ENCODE measurements around the gene MTA1.

MTA1 gene

DNA sequence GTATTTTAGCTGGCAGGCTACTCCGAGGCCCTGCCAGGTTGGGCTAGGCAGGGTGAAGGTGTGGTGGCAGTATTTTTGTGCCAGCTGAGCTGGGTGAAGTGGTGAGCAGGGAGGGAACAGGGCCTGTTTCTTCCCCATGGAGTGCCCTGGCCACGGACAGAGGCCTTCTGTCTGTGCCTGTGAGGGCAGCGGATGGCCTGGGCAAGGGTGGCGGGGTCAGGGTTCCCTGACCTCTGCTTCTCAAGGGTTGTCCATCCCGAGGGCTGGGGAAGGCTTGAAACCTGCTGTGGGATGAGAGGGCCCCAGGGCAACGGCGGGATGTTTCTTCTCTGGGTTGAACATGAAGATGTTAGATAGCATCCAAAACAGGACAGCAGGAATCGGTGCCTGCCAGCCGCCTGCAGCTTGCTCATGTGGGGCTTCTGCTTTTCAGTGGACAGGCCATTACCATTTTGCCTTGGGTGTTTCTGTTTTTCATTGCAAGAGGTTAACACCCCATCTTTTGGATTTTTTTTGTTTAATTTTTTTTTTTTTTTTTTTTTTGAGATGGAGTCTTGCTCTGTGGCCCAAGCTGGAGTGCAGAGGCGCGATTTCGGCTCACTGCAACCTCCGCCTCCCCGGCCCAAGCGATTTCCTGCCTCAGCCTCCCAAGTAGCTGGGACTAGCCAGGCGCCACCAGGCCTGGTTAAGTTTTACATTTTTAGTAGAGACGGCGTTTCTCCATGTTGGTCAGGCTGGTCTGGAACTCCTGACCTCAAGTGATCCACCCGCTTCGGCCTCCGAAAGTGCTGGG is 3.3 kb downstream of the MTA1 start:
- Histone ChIP-seq H3K9me3 (ENCODE audit: low read length) (no peaks in the 10 kb centered on the region), H3K36me3 (ENCODE audit: insufficient read depth, low read length) (no peaks in the 10 kb centered on the region), H3K9ac (ENCODE audit: low read length) (no peak overlapping the region), H3K4me1 (ENCODE audit: insufficient read depth, low read length) (peaks cover 25% of the 10 kb centered on the region), H3K27me3 (ENCODE audit: control insufficient read depth in 1 of 2, insufficient read depth in 2 of 2, low read length in 2 of 2) (no peaks in the 10 kb centered on the region), H3K27ac (ENCODE audit: low read depth, low read length) (no peak overlapping the region), H3K4me3 (ENCODE audit: low read depth in 1 of 2, low read length in 2 of 2) (no peak overlapping the region)

DNA sequence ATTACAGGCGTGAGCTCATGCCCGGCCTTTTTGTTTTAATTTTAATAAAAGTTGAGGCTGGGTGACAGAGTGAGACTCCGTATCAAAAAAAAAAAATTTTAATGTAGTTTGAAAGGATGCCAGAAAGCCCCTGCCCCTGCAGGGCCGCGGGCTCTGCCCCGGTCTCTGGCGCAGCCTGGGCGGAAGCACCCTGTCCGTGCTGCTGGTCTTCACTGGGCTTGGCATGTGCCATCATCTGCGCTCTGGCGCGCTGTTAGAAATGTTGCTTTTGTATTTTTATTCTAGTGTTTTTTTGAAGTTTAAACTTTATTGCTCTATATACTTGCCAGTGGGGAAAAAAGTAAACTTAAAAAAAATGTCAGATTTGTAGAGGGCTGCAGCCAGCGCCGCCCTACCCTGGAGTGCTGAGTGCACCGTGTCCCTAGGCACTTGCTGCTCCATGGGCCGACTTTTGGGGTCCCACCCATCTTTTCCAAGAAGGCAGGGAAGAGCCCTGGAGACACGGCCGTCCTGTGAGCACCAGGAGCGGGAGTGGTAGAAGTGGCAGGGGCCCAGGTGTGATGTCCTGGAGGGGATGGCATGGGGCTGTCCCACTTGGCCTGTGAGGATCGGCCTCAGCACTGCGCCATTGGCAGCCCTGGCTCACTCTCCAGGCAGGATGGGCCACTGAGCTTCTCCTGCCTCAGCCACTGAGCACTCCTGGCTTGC is 4.0 kb downstream of the MTA1 start:
- Histone ChIP-seq H3K4me1 (ENCODE audit: insufficient read depth, low read length) (peaks cover 21% of the 10 kb centered on the region), H3K9me3 (ENCODE audit: low read length) (no peaks in the 10 kb centered on the region), H3K9ac (ENCODE audit: low read length) (no peak overlapping the region), H3K27ac (ENCODE audit: low read depth, low read length) (no peak overlapping the region), H3K27me3 (ENCODE audit: control insufficient read depth in 1 of 2, insufficient read depth in 2 of 2, low read length in 2 of 2) (no peaks in the 10 kb centered on the region), H3K4me3 (ENCODE audit: low read depth in 1 of 2, low read length in 2 of 2) (no peak overlapping the region), H3K36me3 (ENCODE audit: insufficient read depth, low read length) (no peaks in the 10 kb centered on the region)

DNA sequence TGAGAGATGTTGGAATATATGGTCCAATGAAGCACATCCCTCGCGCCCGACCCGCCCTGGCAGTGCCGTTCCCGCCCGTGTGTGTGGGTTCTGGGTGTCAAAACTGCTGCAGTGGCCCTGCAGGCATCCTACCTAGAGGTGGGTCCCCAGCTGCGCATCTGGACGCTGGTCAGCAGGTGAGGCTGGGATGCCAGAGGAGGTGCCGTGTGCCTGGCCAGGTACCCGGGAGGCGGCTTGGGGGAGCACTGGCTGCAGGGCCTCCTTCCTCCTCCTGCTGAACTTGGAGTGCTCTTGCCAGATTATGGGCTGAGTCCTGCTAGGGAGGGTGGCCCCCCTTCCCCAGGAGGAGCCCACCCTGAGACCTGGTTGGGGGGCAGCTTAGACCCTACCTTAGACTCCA is 5.2 kb downstream of the MTA1 start:
- H3K9me3 ChIP-seq (ENCODE audit: low read length), result no peaks in the 10 kb centered on the region
- H3K4me3 ChIP-seq (ENCODE audit: low read depth in 1 of 2, low read length in 2 of 2), result no peak overlapping the region
- H3K27me3 ChIP-seq (ENCODE audit: control insufficient read depth in 1 of 2, insufficient read depth in 2 of 2, low read length in 2 of 2), result no peaks in the 10 kb centered on the region
- H3K36me3 ChIP-seq (ENCODE audit: insufficient read depth, low read length), result no peaks in the 10 kb centered on the region
- no peak overlapping the region for H3K9ac ChIP-seq (ENCODE audit: low read length)
- H3K4me1 ChIP-seq (ENCODE audit: insufficient read depth, low read length), result peaks cover 14% of the 10 kb centered on the region
- H3K27ac ChIP-seq (ENCODE audit: low read depth, low read length), result no peak overlapping the region

DNA sequence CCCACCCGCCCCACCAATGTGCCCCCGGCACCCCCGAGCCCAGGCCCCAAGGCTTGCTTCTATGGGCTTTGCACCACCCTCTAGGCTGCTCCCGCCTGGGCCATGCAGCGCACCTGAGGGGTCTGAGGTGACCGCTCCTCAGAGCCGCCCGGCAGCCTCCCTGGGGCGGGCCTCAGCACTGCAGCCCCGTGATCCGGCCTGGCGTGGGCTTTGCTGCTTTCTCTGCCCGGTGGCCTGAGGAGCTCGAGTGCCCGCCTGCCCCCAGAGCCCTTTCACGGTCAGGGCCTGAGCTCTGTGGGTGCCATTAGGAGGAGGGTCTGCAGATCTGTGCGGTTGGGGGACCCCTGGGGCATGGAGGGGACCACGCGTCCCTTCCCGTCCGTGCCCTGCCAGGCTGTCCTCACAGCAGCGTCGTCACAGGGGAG is 6.2 kb downstream of the MTA1 start:
- Histone ChIP-seq H3K9ac (ENCODE audit: low read length) (no peak overlapping the region), H3K4me1 (ENCODE audit: insufficient read depth, low read length) (peaks cover 11% of the 10 kb centered on the region), H3K4me3 (ENCODE audit: low read depth in 1 of 2, low read length in 2 of 2) (no peak overlapping the region), H3K9me3 (ENCODE audit: low read length) (no peaks in the 10 kb centered on the region), H3K27me3 (ENCODE audit: control insufficient read depth in 1 of 2, insufficient read depth in 2 of 2, low read length in 2 of 2) (no peaks in the 10 kb centered on the region), H3K36me3 (ENCODE audit: insufficient read depth, low read length) (no peaks in the 10 kb centered on the region), H3K27ac (ENCODE audit: low read depth, low read length) (no peak overlapping the region)

GRCh38 chr14:105426416-105427130 is 6.9 kb downstream of the MTA1 start:
- no peak overlapping the region for H3K4me3 ChIP-seq (ENCODE audit: low read depth in 1 of 2, low read length in 2 of 2)
- no peaks in the 10 kb centered on the region for H3K9me3 ChIP-seq (ENCODE audit: low read length)
- no peaks in the 10 kb centered on the region for H3K27me3 ChIP-seq (ENCODE audit: control insufficient read depth in 1 of 2, insufficient read depth in 2 of 2, low read length in 2 of 2)
- H3K4me1 ChIP-seq (ENCODE audit: insufficient read depth, low read length), result peaks cover 3% of the 10 kb centered on the region
- no peaks in the 10 kb centered on the region for H3K36me3 ChIP-seq (ENCODE audit: insufficient read depth, low read length)
- H3K27ac ChIP-seq (ENCODE audit: low read depth, low read length), result no peak overlapping the region
- H3K9ac ChIP-seq (ENCODE audit: low read length), result no peak overlapping the region

DNA sequence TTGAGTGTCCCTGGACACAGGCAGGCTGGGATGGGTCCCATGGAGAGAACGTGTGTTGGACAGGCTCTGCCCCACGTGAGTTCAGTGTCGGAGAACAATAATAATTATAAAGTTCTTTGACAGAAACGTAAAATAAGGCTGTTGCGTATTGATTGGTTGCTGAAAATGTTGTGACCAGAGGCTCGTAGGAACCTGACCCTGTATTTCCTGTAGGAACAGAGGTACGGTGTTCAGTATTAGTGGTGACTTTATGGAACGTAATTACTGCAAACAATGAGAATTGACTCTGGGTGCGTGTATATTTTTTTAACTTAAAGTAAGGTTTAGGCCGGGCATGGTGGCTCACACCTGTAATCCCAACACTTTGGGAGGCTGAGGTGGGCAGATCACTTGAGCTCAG is 7.8 kb downstream of the MTA1 start:
- Histone ChIP-seq H3K4me1 (ENCODE audit: insufficient read depth, low read length) (no peaks in the 10 kb centered on the region), H3K9ac (ENCODE audit: low read length) (no peak overlapping the region), H3K27ac (ENCODE audit: low read depth, low read length) (no peak overlapping the region), H3K27me3 (ENCODE audit: control insufficient read depth in 1 of 2, insufficient read depth in 2 of 2, low read length in 2 of 2) (no peaks in the 10 kb centered on the region), H3K9me3 (ENCODE audit: low read length) (no peaks in the 10 kb centered on the region), H3K36me3 (ENCODE audit: insufficient read depth, low read length) (no peaks in the 10 kb centered on the region), H3K4me3 (ENCODE audit: low read depth in 1 of 2, low read length in 2 of 2) (no peak overlapping the region)

- no peak overlapping the region for H3K4me3 ChIP-seq (ENCODE audit: low read depth in 1 of 2, low read length in 2 of 2)
- H3K27ac ChIP-seq (ENCODE audit: low read depth, low read length), result no peak overlapping the region
- no peak overlapping the region for H3K9ac ChIP-seq (ENCODE audit: low read length)
- H3K36me3 ChIP-seq (ENCODE audit: insufficient read depth, low read length), result no peaks in the 10 kb centered on the region
- H3K9me3 ChIP-seq (ENCODE audit: low read length), result no peaks in the 10 kb centered on the region
- no peaks in the 10 kb centered on the region for H3K27me3 ChIP-seq (ENCODE audit: control insufficient read depth in 1 of 2, insufficient read depth in 2 of 2, low read length in 2 of 2)
- no peaks in the 10 kb centered on the region for H3K4me1 ChIP-seq (ENCODE audit: insufficient read depth, low read length)
Measured at GRCh38 chr14:105427936-105428485, 8.4 kb downstream of the MTA1 start.

GRCh38 chr14:105430042-105430441 is 10.4 kb downstream of the MTA1 start:
- Histone ChIP-seq H3K9me3 (ENCODE audit: low read length) (no peaks in the 10 kb centered on the region), H3K4me3 (ENCODE audit: low read depth in 1 of 2, low read length in 2 of 2) (no peak overlapping the region), H3K9ac (ENCODE audit: low read length) (no peak overlapping the region), H3K4me1 (ENCODE audit: insufficient read depth, low read length) (no peaks in the 10 kb centered on the region), H3K27ac (ENCODE audit: low read depth, low read length) (no peak overlapping the region), H3K36me3 (ENCODE audit: insufficient read depth, low read length) (no peaks in the 10 kb centered on the region), H3K27me3 (ENCODE audit: control insufficient read depth in 1 of 2, insufficient read depth in 2 of 2, low read length in 2 of 2) (no peaks in the 10 kb centered on the region)

- Histone ChIP-seq H3K27ac (ENCODE audit: low read depth, low read length) (no peak overlapping the region), H3K4me1 (ENCODE audit: insufficient read depth, low read length) (no peaks in the 10 kb centered on the region)
Measured at GRCh38 chr14:105430565-105430964, 10.9 kb downstream of the MTA1 start.

DNA sequence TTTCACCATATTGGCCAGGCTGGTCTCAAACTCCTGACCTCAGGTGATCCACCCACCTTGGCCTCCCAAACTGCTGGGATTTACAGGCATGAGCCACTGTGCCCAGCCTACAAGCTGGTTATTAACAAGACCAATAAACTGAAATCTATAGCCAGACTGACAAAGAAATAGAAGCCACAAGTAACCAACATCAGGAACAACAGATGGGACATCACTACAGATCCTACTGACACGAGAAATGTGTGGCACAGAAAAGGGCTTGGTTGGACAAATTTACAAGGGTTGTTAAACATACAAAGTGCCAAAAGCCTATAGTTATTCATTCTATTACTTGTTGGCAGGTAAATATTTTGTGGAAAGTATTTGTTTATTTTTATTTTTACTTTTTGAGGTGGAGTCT is 11.6 kb downstream of the MTA1 start:
- Histone ChIP-seq H3K27me3 (ENCODE audit: control insufficient read depth in 1 of 2, insufficient read depth in 2 of 2, low read length in 2 of 2) (no peaks in the 10 kb centered on the region), H3K36me3 (ENCODE audit: insufficient read depth, low read length) (no peaks in the 10 kb centered on the region), H3K4me3 (ENCODE audit: low read depth in 1 of 2, low read length in 2 of 2) (no peak overlapping the region), H3K4me1 (ENCODE audit: insufficient read depth, low read length) (no peaks in the 10 kb centered on the region), H3K9ac (ENCODE audit: low read length) (no peak overlapping the region), H3K9me3 (ENCODE audit: low read length) (no peaks in the 10 kb centered on the region), H3K27ac (ENCODE audit: low read depth, low read length) (no peak overlapping the region)

More at GRCh38 chr14:105430565-105430964, 10.9 kb downstream of the MTA1 start:
- no peaks in the 10 kb centered on the region for H3K9me3 ChIP-seq (ENCODE audit: low read length)
- no peaks in the 10 kb centered on the region for H3K27me3 ChIP-seq (ENCODE audit: control insufficient read depth in 1 of 2, insufficient read depth in 2 of 2, low read length in 2 of 2)
- no peak overlapping the region for H3K4me3 ChIP-seq (ENCODE audit: low read depth in 1 of 2, low read length in 2 of 2)
- no peaks in the 10 kb centered on the region for H3K36me3 ChIP-seq (ENCODE audit: insufficient read depth, low read length)
- no peak overlapping the region for H3K9ac ChIP-seq (ENCODE audit: low read length)

DNA sequence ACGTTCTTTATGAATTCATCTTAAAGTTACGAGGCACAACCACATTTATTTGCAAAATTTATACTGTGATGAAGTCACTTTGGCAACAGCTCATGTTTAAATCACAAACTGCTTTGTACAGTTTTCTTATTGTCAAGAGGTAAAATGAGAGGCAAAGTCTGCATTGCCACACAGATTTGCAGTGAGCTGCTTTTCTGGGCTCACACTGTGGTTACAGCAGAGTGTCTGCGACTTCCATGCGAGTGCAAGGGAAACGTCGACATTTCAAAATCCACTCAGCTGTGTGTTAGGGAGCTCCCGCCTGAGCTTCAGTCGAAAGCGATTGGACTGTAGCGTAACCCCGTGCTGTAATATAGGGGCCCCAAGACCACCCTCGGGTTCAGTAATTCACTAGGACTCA is 13.0 kb downstream of the MTA1 start:
- Histone ChIP-seq H3K9ac (ENCODE audit: low read length) (no peak overlapping the region), H3K27me3 (ENCODE audit: control insufficient read depth in 1 of 2, insufficient read depth in 2 of 2, low read length in 2 of 2) (no peaks in the 10 kb centered on the region), H3K27ac (ENCODE audit: low read depth, low read length) (no peak overlapping the region), H3K4me3 (ENCODE audit: low read depth in 1 of 2, low read length in 2 of 2) (no peak overlapping the region), H3K9me3 (ENCODE audit: low read length) (no peaks in the 10 kb centered on the region), H3K4me1 (ENCODE audit: insufficient read depth, low read length) (no peaks in the 10 kb centered on the region), H3K36me3 (ENCODE audit: insufficient read depth, low read length) (no peaks in the 10 kb centered on the region)
